ENCODE measurements around the gene CYP2U1. TPM values are rescaled to one million over a fixed set of nuclear protein-coding genes. Genes with fewer than 3 reads are reported as not detected.

CYP2U1 gene
- total and polyA plus RNA-seq, 12 donors: 3.2 to 10.2 (median 6.5) TPM

DNA sequence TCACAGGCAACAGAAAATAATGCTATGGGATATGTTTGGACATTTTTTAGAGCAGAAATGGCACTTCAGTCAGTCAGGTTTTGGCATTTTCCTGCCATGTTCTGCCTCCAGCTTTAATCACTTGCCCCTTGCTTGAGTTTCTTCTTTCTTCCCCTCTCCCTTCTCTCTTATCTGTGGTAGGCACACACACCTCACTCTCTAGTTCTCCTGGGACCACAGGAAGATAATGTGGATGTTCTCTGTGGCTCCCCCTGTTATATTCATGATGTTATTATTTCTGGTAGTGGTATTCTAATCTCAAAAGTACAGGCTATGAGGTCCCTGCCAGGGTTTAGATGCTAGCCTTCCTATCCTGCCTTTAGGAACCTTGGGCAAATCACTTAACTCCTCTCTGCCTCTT is 63.5 kb downstream of the CYP2U1 start:
- ATAC-seq: no peak
- Histone ChIP-seq H3K9me3 (no peaks in the 10 kb centered on the region), H3K4me3 (no peak overlapping the region), H3K4me1 (peaks cover 8 to 84% (median 57%) of the 10 kb centered on the region in 9 donors), H3K27ac (peak overlapping the region in 8 of 10 donors; percentile 12 to 94 (median 89)), H3K36me3 (no peaks in the 10 kb centered on the region), H3K27me3 (no peaks in the 10 kb centered on the region)
- DNase-seq: no peak
- intact Hi-C loops (cut with DNase I): loop anchor here in 2 of 10 donors (10.0 kb wide), 2 partner anchors 60 to 170 kb away; partner anchors contain the start of genes CYP2U1 (in 1 of the 2) and SGMS2 (in 1 of the 2)
- TF ChIP-seq, protein P1, sequence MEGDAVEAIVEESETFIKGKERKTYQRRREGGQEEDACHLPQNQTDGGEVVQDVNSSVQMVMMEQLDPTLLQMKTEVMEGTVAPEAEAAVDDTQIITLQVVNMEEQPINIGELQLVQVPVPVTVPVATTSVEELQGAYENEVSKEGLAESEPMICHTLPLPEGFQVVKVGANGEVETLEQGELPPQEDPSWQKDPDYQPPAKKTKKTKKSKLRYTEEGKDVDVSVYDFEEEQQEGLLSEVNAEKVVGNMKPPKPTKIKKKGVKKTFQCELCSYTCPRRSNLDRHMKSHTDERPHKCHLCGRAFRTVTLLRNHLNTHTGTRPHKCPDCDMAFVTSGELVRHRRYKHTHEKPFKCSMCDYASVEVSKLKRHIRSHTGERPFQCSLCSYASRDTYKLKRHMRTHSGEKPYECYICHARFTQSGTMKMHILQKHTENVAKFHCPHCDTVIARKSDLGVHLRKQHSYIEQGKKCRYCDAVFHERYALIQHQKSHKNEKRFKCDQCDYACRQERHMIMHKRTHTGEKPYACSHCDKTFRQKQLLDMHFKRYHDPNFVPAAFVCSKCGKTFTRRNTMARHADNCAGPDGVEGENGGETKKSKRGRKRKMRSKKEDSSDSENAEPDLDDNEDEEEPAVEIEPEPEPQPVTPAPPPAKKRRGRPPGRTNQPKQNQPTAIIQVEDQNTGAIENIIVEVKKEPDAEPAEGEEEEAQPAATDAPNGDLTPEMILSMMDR (IDR thresholded peaks at IDR 0.05): no peak

DNA sequence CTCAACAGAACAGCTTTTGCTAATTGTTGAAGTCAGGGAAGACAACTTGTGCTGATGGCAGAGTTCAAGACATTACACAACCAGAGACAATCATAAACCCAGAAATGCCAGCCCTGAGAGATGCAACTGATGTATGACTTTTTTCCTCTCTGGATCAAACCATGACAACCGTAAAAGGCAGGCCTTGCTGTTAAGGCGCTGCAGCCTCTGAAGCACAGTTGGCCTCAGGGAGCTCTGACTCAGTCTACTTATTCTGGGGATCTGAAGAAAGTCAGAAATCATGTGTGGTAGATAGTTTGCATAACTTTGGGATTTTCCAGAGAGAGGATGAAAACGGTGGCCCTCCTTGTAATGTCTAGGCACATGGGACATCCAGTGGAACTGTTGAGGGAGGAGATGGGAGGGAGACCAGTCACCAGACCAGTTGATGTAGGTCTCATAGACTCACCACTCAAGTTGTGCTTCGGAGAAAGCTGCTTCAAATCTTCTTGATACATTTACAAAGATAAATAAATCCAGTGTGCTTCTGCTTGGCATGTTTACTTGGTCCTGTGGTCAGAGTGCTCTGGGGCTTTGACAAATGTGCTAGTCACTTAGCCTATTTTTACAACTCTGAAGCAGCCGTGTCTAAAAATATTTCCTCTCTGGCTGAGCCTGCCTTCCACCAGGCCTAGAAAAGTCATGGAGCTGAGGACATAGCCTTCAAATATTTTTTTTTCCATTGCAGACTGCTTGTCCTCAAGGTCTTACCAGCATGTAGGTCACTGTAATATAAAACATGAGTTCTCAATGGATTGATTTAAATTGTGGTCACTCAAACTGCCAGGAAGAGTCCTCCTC is 65.8 kb downstream of the CYP2U1 start:
- 56 to 65% methylated on average over 5 of the region's 5 CpGs for WGBS, 2 donors
- DNase-seq: peak in 1 of 2 donors; percentile 73
- peaks cover 6 to 91% (median 44%) of the 10 kb centered on the region in 9 donors for H3K4me1 ChIP-seq

DNA sequence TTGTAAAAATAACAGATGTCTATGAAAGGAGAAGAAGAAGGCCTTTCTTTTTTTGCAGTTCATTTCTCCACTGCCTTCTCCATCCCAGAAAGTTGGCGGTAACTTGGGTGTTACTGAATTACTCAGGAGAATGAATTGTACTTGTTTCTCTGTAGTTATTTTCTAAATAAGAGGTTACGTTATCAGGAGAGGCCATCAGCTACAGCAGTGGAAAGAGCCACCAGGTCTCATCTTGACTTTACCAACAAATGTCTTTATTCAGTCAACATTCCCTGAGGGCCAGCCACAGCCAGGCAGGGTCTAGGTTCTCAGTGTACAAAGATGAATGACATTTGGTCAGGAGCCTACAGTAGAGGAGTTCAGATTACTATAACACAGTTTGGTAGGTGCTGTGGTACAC is 66.4 kb downstream of the CYP2U1 start:
- 87% methylated on average over 2 of the region's 2 CpGs for WGBS, 2 donors
- Histone ChIP-seq H3K36me3 (no peaks in the 10 kb centered on the region), H3K4me1 (peaks cover 6 to 86% (median 38%) of the 10 kb centered on the region in 9 donors), H3K27ac (peak overlapping the region; percentile 66 to 94 (median 88)), H3K27me3 (no peaks in the 10 kb centered on the region), H3K4me3 (no peak overlapping the region), H3K9me3 (no peaks in the 10 kb centered on the region)
- no peak for DNase-seq
- intact Hi-C loops (cut with DNase I): loop anchor here in 2 of 10 donors (10.0 kb wide), 2 partner anchors 63 to 173 kb away; partner anchors contain the start of genes CYP2U1 (in 1 of the 2) and SGMS2 (in 1 of the 2)
- TF ChIP-seq, protein P1 (IDR thresholded peaks at IDR 0.05): no peak
- peak in 5 of 8 donors; percentile 5 to 41 (median 20) for ATAC-seq

More for the DNA sequence above, 65.8 kb downstream of the CYP2U1 start:
- intact Hi-C loops (cut with DNase I): loop anchor here in 2 of 10 donors (10.0 kb wide), 2 partner anchors 62 to 172 kb away; partner anchors contain the start of genes CYP2U1 (in 1 of the 2) and SGMS2 (in 1 of the 2)
- no peaks in the 10 kb centered on the region for H3K36me3 ChIP-seq
- H3K27me3 ChIP-seq: no peaks in the 10 kb centered on the region
- TF ChIP-seq, protein P1 (IDR thresholded peaks at IDR 0.05): no peak
- H3K27ac ChIP-seq: peak overlapping the region; percentile 66 to 94 (median 88)
- peak; percentile 82 to 95 (median 90) for ATAC-seq
- H3K4me3 ChIP-seq: peak overlapping the region in 1 of 10 donors; percentile 8
- no peaks in the 10 kb centered on the region for H3K9me3 ChIP-seq

DNA sequence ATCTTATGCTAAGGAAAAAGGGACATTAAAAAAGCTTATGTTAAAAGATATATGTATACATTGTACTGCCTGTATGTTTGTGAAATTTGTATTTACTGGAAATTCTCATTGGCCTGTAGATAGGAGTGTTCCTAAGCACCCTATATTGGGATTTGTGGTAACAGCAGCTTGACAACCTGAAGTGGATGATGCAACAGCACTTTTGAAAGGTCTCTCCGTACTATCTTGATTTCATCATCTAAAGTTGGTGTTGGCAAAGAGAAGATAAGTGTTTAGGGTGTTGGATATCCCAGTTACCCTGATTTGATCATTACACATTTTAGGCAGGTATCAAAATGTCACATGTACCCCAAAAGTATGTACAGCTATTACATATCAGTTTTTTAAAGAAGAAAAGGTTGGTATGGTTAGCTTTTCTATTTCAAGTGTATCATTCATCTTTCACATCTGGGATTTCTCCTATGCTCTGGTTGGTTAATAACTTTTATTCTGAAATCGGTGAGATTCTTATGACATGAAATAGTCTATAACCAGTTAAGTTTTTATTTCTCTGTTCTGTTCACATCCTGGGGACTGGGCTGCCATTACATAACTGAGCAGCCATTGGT is 68.7 kb downstream of the CYP2U1 start:
- ATAC-seq: peak in 2 of 8 donors; percentile 38 to 41
- no peak overlapping the region for H3K4me3 ChIP-seq
- TF ChIP-seq, protein P1 (IDR thresholded peaks at IDR 0.05): no peak
- WGBS, 2 donors: 67 to 84% methylated on average over 2 of the region's 2 CpGs
- DNase-seq: no peak
- peak overlapping the region in 9 of 10 donors; percentile 66 to 94 (median 88) for H3K27ac ChIP-seq
- H3K4me1 ChIP-seq: peaks cover 6 to 84% (median 43%) of the 10 kb centered on the region in 9 donors
- no peaks in the 10 kb centered on the region for H3K36me3 ChIP-seq
- intact Hi-C loops (cut with DNase I): loop anchor here in 2 of 10 donors (10.0 kb wide), 2 partner anchors 65 to 175 kb away; partner anchors contain the start of genes CYP2U1 (in 1 of the 2) and SGMS2 (in 1 of the 2)
- no peaks in the 10 kb centered on the region for H3K9me3 ChIP-seq
- H3K27me3 ChIP-seq: no peaks in the 10 kb centered on the region

Measured in heart right ventricle (tissue), 16 donors.